ENCODE data around the gene LAMA2. TPM values are rescaled to one million over a fixed set of nuclear protein-coding genes. Genes with fewer than 3 reads are reported as not detected.

The LAMA2 gene
- total and polyA plus RNA-seq, 2 of the 8 experiments (the other 6 are each of a cell fraction or from before 2014, with no cell fraction given): 1.3 to 3.8 TPM

DNA sequence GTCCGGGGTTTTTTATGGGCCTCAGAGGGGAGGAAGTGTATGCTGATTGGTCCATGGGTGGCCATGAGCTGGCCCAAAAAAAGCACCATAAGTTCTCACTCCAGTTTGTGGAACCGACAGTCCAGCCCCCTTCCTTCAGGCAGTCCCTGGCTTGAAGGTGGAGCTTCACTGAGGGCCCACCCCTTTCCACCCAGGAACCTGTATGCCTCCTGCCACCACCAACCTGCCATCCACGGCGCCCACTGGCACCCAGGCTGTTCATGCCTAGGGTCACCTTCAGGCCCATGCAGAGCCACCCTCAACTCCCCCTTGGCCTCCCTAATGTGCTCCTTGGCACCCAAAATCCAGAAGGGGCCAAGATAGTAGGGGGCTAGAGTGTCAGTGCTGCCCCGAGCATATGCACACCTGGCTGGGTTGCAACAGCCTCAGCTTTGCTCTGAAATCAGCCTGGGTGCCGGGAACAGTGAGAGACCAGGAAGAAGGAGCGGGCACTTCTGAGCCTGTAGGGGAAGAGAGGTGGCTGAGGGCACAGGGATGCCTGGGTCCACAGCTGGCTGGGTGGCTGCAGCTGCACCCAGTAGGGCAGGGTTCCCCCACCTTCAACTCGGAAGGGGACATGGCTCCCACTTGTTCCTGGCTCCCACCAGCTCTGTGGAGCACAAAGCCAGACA lies 534.6 kb downstream of the LAMA2 start:
- H3K9ac ChIP-seq (replicated peaks in 1 of 4; ENCODE audit: extremely low read depth in 1 of 4, low read depth in 3 of 4, low read length in 3 of 4): no peak overlapping the region
- H4K8ac ChIP-seq (ENCODE audit: extremely low read depth, insufficient read depth, low read length): no peak overlapping the region
- H3K56ac ChIP-seq (replicated peaks; ENCODE audit: insufficient read length, low read depth, low read length): no peak overlapping the region
- ChIA-PET CTCF (ENCODE audit: partially characterized antibody) (interaction anchor here (0.5 to 1.2 kb wide), 7 partner anchors 15 to 293 kb away, joined by 3 to 7 read pairs (median 3); no protein-coding TSS in a partner anchor), POLR2A (ENCODE audit: partially characterized antibody) (interaction anchor here (0.6 kb wide), 1 partner anchor 99 kb away, joined by 6 read pairs; no protein-coding TSS in a partner anchor)
- H4K20me1 ChIP-seq (replicated peaks in 1 of 2; ENCODE audit: control insufficient read depth in 1 of 2, insufficient read depth in 2 of 2, low read length in 2 of 2): no peaks in the 10 kb centered on the region
- no peak for FAIRE-seq
- no peak overlapping the region for H3K27ac ChIP-seq (ENCODE audit: low read depth, low read length)
- H2AK5ac ChIP-seq (ENCODE audit: low read depth, low read length): no peak overlapping the region
- no peaks in the 10 kb centered on the region for H3K79me1 ChIP-seq (ENCODE audit: low read depth, low read length)
- no peak overlapping the region for H2AFZ ChIP-seq (ENCODE audit: low read length)
- H3K36me3 ChIP-seq (ENCODE audit: control insufficient read depth in 2 of 4, insufficient read depth in 4 of 4, low read length in 3 of 4): no peaks in the 10 kb centered on the region
- DNase-seq (ENCODE audit: low read depth in 1 of 2, low spot score in 2 of 2): no peak
- H4K5ac ChIP-seq (ENCODE audit: insufficient read length, low read depth, low read length): no peak overlapping the region
- H3K23me2 ChIP-seq (ENCODE audit: low read depth, low read length): no peaks in the 10 kb centered on the region
- 97% methylated on average over 8 of the region's 8 CpGs; no CpG with 5 or more reads in 1 of the 2 experiments for WGBS, 2 experiments (ENCODE audit: extremely low coverage in 1 of 2, insufficient coverage in 1 of 2, insufficient read length in 1 of 2, insufficient replicate concordance in 2 of 2, low coverage in 1 of 2, low lambda C conversion rate in 2 of 2, missing lambda C conversion rate in 1 of 2)
- H3K23ac ChIP-seq (ENCODE audit: insufficient read length): no peak overlapping the region
- no peak overlapping the region for H2BK12ac ChIP-seq (ENCODE audit: low read depth, low read length)
- H3K4ac ChIP-seq (replicated peaks; ENCODE audit: insufficient read length, low read depth, low read length): no peak overlapping the region
- H2BK120ac ChIP-seq (replicated peaks; ENCODE audit: low read depth, low read length): no peak overlapping the region
- no peaks in the 10 kb centered on the region for H3K79me2 ChIP-seq (ENCODE audit: control insufficient read depth in 1 of 2, insufficient read depth in 2 of 2, low read length in 2 of 2)
- no peaks in the 10 kb centered on the region for H3K27me3 ChIP-seq (replicated peaks in 1 of 4; ENCODE audit: control insufficient read depth in 3 of 4, extremely low read depth in 1 of 4, insufficient read depth in 3 of 4, low read length in 3 of 4)
- H3K4me3 ChIP-seq (ENCODE audit: extremely low read depth in 1 of 4, insufficient read depth in 2 of 4, low read depth in 3 of 4, low read length in 4 of 4): no peak overlapping the region
- H3K18ac ChIP-seq (ENCODE audit: extremely low read depth, low read length): no peak overlapping the region
- H3K4me1 ChIP-seq (replicated peaks in 1 of 4; ENCODE audit: control insufficient read depth in 3 of 4, insufficient read depth in 4 of 4, low read length in 3 of 4): no peaks in the 10 kb centered on the region
- no peak overlapping the region for H2BK20ac ChIP-seq (ENCODE audit: low read length)
- no peak overlapping the region for H4K91ac ChIP-seq (replicated peaks; ENCODE audit: insufficient read length, low read length)
- no peaks in the 10 kb centered on the region for H3K9me3 ChIP-seq (ENCODE audit: insufficient read depth in 2 of 2, low read depth in 1 of 2, low read length in 1 of 2)
- no peak overlapping the region for H3K14ac ChIP-seq (ENCODE audit: insufficient read length)
- no peak overlapping the region for H2BK5ac ChIP-seq (ENCODE audit: low read depth, low read length)
- H2BK15ac ChIP-seq (ENCODE audit: low read length): no peak overlapping the region
- no peak overlapping the region for H3K4me2 ChIP-seq (ENCODE audit: insufficient read depth in 1 of 2, low read depth in 2 of 2, low read length in 2 of 2)
- TF ChIP-seq JUN (IDR thresholded peaks at IDR 0.05; ENCODE audit: low read depth, low read length) (no peak), TAF7 (optimal IDR thresholded peaks at IDR 0.05; ENCODE audit: borderline replicate concordance, low read depth, low read length) (no peak), CBX5 (IDR thresholded peaks at IDR 0.05; ENCODE audit: low read depth, low read length) (no peak), CTCF (IDR thresholded peaks at IDR 0.05; ENCODE audit: control extremely low read depth in 1 of 3, insufficient read depth in 1 of 3, low read depth in 1 of 3, low read length in 3 of 3) (no peak), MAX (IDR thresholded peaks at IDR 0.05) (no peak), FOSL1 (IDR thresholded peaks at IDR 0.05; ENCODE audit: insufficient read depth, low read depth, low read length) (no peak), CHD2 (IDR thresholded peaks at IDR 0.05; ENCODE audit: low read length) (no peak), KDM4A (IDR thresholded peaks at IDR 0.05; ENCODE audit: low read depth, low read length, severe bottlenecking) (no peak), GABPA (IDR thresholded peaks at IDR 0.05; ENCODE audit: borderline replicate concordance, insufficient read depth, low read length) (no peak), TAF1 (IDR thresholded peaks at IDR 0.05; ENCODE audit: low read depth, low read length) (no peak)
